GM18507 (cell line): ENCODE measurements around the gene SNRNP48.

ENCODE experiments used
- DNase-seq: peaks from one replicate; pipeline ENCODE4 v3.0.0; 2011; ENCODE audit warnings: low read depth; ENCODE audit not compliant: insufficient read length; ENCODE audit errors: extremely low spot score
- FAIRE-seq: peaks from 2 replicates; lab custom pipeline; 2011; peaks lifted over from hg19 to GRCh38; lab: Jason Lieb, UNC

SNRNP48 gene

DNA sequence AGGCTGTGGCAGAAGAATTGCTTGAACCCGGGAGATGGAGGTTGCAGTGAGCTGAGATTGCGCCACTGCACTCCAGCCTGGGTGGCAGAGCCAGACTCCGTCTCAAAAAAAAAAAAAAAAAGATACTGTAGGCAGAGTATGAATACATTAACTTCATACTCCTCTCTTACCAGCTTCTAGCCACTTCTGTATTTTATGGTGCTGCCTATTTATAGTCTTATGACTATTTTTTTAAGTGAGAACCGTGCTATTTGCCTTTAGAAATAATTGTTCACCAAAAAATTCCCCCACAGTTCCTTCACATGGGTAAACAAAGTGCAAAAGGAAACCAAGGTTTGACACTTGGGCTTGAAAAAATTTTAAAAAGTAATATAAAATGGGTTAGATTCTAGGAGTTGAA is 1.5 kb upstream of the SNRNP48 start:
- no peak for DNase-seq
- FAIRE-seq = no peak

DNA sequence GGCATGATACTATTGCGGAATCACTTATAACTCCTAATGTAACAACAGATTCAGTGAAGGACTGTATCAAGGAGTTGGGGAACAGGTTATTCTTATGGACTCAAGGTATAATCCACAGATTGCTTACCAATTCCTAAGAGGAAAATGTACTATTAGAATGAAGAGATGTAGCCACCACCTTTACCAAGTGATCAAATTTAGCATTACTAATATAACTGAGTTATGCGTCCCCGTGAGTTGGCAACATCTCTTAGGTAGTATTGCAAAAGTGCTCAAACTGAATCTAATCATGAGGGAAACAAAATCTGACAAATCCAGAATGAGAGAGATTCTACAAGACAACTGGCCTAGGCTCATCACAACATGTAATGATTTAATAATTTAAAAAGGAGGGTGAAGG is 777 bp upstream of the SNRNP48 start:
- no peak for FAIRE-seq
- DNase-seq = no peak

DNA sequence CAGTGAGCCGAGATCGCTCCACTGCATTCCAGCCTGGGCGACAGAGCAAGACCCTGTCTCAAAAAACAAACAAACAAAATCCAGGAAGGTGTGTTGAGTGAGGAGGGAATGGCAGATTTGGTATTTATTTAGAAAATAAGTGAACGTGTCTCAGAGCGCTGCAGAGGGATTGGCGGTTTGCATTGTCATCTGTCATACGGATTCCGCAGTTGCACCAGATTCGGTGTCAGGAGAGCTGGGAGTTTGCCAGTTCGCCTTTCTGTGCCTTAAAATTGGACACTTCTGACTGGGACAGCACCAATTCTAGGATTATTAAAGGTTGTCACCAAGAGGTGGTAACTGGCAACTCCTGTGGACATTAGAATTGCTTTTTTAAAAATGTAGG is 912 bp downstream of the SNRNP48 start:
- DNase-seq (no peak), FAIRE-seq (no peak)

DNA sequence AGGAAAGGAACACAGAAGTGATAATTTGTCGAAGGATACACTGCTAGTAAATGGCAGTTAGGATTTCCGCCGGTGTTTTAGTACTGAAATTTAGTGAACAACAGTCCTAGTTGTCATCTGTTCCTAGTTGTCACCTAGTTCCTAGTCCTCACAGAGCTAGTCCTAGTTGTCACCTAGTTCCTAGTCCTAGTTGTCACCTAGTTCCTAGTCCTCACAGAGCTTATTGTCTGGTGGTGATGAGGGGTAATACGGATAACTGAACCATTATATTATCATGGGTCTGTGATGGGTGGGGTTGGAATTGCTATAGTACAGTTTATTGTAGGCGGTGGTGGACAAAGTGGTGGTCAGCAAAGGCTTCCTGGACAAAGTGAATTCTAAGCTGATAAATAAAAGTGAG is 1.8 kb downstream of the SNRNP48 start:
- FAIRE-seq (no peak), DNase-seq (no peak)

DNA sequence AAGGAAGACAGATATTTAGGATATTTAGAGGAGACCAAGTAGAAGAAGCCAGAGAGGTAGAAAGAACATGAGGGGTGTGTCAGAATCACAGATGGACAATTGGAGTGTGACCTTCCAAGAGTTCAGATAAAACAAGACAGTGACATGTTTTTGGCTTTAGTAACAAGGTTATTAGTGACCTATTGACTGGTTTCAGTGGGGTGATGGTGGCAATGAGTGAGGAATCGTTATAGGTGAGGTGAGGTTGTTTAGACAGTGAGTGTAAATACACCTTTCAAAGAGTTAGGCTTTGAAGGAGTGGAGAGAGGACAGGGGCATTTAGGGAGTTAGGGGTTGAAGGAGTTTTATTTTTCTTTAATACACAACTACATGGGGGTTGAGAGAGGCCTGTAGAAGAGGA is 3.2 kb downstream of the SNRNP48 start:
- FAIRE-seq (no peak), DNase-seq (no peak)

DNA sequence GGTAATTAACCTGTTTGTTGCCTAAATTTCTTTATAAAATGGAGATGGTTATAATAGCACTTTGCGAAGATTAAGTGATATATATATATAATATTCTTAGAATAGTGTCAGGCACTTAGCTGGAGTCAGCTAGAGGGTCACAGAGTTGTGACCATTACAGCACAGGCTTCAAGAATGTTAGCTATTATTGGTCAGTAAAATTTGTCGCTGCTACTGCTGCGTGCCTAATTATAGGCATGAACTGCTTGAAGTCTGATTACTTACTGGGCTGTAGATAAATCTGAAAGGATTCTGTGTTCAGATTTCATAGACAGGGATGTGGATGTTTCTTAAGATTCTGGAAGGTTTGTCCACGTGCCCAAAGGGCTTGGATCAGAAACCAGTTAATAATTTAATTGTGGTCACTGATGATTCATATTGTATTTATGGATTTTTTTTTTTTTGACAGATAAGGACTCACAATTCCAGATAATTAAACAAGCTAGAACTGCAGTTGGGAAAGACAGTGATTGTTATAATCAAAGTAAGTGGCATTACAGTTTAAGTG is 4.7 kb downstream of the SNRNP48 start:
- no peak for FAIRE-seq
- DNase-seq = no peak

DNA sequence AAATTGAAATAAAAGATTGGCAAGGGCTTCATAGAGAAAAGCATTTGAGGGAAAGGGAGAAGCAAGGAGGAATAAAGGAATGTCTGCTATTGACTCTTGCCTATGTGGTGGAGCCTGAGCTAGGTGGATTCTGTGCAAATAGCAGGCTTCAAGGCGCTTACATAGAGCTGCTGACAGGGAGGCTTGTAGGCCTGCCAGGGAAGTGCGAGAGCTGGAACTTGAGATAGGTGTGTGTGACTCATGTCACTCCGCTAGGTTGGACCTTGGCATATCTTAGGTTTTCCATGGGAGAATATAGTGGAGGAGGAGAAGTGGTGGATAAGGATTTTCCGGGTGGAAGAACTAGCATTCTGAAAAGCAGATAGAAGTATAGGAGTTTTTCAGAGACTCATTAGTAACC is 14.0 kb downstream of the SNRNP48 start:
- no peak for DNase-seq
- FAIRE-seq = no peak

DNA sequence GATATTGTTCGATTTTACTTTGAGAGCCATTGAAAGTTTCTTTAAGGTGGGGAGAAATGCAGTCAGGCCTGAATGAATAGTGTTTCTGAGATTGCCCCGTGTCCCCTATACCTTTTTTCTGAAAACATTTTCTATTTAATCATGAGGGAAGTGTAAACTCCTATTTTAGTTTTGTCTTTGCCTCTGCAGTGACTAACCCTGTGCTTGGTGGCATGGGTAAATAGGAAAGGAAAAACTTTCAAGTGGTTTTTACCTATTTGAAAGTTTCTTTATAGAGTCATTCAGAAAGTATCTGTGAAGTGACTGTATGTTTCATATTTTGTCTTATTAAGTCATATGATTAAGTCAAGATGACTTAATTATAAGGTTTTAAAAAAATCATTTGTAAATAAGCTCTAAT is 14.5 kb downstream of the SNRNP48 start:
- FAIRE-seq (no peak), DNase-seq (no peak)

DNA sequence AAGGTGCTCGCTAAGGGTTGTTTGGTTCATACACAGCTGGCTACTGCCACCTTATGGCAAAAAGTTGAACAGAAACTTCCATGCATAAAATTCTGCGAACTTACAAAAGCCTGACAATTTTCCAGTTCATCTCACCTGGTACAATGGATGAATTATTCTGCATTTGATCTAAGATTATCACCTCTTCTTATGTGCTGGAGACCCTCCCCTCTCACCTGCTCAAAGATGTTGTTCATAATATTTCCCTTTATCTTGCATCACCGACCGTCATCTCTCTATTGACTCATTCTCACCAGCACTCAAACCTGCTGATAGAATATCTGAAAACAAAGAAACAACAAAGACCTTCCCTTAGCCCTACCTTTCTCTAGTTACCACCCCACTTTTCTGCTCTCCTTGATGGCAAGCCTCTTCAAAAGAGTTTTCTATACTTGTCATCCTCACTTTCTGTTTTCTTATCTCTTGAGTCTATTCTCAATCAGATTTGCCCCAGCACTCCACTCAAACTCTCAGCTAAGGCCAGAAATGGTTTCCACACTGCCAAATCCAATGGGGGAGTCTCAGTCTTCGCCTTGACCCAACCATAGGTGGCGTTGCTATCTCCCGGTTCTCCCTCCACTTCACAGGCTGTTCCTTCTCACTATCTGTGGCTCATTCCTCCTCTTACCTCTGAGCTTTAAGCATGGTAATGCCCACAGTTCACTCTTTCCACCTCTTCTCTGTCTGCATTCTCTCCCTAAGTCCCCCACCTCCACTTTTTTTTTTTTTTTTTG is 25.8 kb downstream of the SNRNP48 start:
- FAIRE-seq (peak; percentile 72), DNase-seq (peak; percentile 15)

DNA sequence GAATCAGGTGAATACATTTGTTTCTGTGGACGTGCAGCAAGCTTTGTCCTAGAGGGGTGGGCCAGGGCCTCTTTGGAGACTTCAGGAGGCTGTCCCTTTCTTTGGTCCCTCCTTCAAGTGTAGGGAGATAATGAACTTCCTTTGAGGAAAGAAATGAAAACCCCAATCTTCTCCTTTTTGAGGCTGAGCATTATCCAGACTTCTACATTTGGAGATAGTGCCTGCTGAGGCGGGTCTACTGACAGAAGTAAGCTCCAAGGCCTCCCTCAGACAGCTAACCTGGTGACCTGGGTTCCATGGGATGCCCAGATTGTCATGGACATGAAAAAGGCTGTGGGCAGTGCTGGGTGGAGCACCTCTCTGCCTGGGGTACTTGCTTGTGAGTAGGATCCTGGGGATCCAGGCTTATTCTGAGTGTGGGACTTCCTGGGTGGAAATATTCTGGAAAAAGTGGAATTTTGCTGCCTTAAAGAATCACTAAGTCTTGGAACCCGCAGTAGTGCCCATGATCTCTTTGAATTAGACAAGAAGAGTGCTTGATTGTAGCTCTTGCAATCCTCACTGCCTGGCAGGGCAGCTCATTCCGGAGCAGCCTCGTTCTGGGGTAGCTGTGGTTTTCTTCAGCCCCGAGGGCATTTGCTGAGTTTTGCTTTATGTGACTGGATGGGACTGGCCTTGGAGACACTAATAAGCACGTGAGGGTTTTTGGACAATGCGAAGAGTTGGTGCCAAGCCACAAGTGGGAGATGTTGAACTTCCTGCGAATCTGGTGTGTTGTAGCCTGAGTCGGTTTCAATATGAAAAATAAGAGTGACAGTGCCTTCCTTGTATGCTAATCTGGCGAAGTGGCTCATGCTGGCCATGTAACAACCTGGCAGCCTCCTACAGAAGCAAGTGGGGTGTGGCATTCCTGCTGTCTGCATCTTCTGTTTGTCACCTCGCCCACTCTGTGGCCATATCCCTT is 28.1 kb downstream of the SNRNP48 start:
- DNase-seq (no peak), FAIRE-seq (no peak)

DNA sequence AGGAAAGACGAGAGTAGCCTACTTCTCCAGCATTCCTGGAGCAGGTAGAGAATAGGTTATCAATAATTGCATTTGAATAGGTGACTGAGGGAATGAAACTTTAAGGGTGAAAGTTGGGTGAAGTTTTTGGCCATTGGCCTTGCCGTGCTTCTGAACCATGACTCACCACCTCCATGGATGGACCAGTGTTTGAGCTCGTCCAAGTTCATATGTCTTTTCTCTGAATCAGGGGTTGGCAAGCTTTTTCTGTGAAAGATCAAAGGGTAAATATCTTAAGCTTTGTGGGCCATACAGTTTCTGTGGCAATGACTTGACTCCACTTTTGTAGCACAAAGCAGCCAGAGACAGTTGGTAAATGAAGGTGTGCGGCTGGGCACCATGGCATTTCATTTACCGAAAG is 31.8 kb downstream of the SNRNP48 start:
- DNase-seq = no peak
- FAIRE-seq = no peak

DNA sequence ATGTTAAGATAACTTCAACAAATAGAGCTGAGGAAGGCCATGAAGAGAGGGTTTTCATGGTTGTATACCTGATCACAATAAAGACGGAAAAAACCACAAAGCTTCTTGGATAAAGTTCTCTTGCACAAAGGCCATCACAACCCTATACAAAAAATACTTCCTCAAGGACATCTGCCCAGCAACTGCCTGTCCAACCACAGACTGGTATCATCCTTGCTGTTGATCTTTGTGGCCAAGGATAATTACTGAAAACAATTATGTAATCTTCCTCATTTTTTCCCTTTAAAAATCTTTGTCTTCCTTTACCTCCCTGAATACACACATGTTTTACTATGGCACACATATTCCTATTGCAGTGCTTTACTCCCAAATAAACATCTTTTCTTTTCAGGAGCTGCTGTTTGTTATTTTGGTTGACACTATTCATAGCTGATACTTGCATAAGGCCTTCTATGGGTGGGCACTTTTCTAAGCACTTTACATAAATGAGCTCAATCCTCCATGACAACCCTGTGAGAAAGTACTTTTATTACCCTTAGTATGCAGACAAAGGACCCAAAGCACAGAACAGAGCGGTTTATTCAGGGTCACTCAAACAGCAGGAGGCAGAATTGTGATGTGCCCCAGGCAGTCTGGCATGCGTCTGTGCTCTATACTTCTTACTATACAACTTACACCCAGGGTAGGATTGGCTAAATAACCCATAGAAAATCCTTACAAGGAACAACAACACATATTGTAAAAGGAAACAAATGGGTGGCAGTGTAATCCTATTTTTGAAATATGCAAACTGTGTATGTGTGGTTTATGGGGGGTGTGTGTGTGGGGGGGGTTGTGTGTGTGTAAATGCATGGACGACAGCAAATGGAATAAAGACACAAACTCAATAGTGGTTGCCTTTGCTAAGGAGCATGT is 35.1 kb downstream of the SNRNP48 start:
- no peak for FAIRE-seq

DNA sequence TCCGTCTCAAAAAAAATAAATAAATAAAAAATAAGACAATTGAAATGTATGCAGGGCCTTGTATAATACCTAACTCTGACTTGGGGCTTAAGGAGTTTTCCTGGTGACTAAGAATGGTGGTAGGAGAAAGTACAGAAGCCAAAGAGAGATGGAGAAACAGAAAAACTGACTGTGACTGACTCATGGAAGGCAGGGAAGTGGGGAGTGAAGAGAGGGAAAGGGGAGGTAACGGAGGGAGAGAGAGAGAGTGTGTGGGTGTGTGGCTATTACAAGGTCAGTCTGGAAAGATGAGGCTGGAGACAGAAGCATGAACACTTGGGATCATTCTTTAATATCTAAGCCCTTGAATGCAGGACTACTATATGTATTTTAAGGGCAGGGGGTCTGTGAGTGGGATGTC is 38.5 kb downstream of the SNRNP48 start:
- no peak for FAIRE-seq
- DNase-seq = no peak

More for the DNA sequence above, 35.1 kb downstream of the SNRNP48 start:
- no peak for DNase-seq

DNA sequence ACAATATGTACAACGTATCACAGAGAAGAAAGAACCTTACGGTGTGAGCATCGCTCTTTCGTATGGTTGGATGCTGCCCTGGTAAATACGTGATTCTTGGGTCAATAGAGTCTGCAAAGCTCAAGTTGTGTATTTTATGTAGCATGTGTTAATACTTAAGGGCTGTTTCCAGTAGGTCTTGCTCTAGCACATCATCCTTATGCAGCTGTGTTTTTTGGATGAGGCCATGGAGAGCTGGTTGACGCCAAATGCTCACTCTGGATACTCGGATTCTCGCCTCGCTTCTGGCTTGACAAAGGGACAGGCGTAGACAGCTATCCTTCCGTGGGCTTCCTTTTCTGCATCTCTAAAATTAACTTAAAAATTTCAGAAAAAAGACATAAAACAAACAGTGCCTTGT is 38.9 kb downstream of the SNRNP48 start:
- DNase-seq (no peak), FAIRE-seq (no peak)

DNA sequence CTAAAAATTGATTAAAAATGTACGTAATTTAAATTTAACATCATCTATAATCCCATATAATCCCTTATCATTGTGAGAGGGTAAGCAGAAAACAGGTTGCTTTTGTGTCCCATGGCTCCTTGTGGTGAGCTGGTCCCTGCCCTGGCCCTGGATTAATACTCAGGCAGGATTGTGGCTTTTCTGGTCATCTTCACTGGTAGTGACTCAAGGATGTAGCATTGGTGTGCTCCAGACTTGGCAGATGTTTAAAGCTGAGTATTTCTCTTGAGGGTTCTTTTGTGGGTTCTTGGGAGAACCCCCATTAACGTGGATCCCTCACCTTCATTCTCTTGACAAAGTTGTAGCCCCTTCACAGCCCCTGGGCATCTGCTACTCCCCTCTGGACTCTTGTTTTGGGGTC is 39.3 kb downstream of the SNRNP48 start:
- DNase-seq = no peak
- FAIRE-seq = no peak

DNA sequence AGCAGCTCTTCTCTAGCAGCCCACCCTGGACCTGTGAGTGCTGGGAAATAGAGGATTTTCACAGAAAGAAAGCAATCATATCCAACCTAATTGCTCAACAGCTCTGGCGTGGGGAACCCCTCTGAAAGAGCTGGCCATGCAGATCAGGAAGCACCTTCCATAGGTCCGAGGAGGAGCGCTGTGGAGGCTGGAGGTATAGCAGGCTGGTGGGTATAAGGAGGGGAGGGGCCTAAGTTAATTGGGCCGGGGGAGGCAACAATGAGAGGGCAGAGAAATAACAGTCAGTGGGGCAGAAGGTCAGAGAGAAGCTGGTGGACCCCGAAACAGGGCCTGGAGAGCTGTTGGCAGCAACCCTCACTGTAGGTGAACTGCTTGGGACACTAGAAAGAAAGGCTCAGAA is 40.8 kb downstream of the SNRNP48 start:
- FAIRE-seq (no peak), DNase-seq (no peak)

DNA sequence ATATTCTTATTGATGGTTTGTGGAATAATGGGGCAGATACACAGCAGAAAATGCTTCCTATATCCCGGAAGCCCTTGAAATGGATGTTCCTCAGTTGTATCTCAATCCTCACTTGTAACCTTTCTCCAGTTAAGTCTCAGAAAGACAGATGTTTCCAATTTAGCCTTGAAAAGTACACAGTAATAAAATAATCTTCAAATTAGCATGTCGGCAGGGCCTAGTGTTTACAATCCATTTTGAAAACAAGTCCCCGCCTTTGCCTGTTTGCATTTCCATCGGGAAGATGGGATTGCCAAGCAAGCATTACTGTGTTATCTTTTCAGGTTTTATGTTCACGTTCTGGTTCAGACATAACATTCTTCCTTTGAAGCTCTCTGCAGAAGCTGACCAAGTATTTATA is 41.5 kb downstream of the SNRNP48 start:
- no peak for FAIRE-seq

DNA sequence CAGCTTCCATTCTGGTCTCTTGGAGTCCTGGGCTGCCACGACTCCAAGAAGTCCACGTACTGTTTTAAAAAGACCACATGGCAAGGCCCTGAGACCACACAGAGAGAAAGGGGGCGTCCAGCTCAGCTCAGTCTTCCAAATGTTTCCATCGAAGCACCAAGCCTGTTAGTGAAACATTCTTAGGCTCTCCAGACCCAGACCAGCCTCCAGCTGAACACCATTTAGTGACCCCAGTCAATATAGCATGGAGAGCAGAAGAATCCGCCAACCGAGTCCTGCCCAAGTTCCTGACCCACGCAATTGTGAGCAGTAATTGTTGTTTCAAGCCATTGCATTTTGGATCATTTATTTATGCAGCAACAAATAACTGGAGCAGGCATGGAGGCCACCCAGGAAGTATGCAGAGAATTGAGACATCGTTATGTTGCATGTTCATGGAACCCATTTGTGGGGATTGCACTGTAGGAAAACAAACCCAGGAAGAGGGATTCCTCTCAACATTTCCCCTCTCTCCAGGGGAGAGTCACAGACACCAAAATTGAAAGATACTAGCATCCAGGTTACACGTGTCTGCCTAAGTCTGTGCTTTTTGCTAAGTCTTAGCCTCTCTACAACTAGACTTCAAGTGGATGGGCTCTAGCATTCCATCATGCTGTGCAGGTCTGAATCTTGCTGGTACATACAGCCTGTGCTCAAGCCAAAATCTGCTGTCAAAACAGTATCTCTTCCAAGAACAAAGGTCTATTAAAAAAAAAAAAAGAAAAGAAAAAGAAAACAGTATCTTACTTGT is 42.7 kb downstream of the SNRNP48 start:
- DNase-seq = no peak

More for the DNA sequence above, 41.5 kb downstream of the SNRNP48 start:
- no peak for DNase-seq

DNA sequence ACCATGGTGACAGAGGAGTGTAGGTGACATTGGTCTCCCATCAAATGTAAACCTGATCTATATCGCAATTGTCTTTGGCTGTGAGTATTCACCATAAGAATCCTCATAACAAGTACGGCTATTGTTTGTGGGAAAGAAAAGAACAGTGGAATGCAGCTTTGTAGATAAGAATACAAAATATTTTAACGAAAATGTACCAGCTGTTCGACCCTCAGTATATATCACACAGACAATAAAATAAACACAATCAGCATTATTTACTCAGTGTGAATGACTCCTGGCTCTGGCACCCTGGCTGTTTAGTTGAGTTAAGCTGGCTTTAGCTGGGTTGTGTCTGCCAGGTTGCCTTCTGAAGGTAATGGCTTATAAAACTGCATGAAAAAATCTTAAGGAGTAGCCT is 43.4 kb downstream of the SNRNP48 start:
- FAIRE-seq (no peak), DNase-seq (no peak)

More for the DNA sequence above, 42.7 kb downstream of the SNRNP48 start:
- no peak for FAIRE-seq
